Measurements from ENCODE around the gene MGRN1.

DNA sequence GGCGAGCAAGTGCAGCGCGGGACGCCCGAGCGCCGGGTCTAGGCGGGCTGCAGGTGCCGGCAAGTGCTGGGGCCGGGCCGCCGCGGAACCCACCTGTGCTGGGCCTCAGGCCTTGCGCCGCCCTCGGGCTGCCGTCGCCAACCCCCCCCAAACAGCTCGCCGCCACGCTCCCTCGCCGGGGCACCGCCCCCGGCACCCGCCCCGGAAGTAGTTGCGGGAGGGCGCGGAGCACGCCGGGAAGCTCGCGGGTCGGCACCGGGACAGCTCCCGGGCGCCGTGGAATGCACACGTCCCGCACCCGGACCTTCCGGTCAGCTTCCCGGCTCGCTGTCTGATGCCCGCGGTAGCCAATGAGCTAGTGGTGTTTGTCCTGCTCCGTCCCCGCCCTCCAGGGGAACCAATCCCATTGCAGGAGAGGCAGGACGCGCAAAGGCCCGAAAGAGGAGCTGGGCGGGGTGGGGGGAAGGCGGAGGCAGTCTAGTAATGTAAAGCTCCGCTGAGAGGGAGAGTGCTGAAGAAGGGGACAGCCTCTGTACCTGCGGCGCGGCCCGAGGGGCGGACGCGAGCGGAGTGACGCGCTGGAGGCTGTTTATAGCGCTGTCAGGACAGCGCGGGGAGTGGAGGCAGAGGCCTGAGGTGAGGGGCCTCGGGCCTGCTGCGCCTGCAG lies 109.6 kb downstream of the MGRN1 start, which contains the start of the genes ANKS3 and DNAAF8:
- TF ChIP-seq CTCF (IDR thresholded peaks at IDR 0.05) (no peak), EP300 (IDR thresholded peaks at IDR 0.05; ENCODE audit: low read depth) (no peak), POLR2A (IDR thresholded peaks at IDR 0.05) (no peak)
